Neural crest cell (in vitro differentiated cells): ENCODE measurements around the gene ACTG1. TPM values are rescaled to one million over a fixed set of nuclear protein-coding genes. Genes with fewer than 3 reads are reported as not detected.

Experiments used
- DNase-seq: peaks from one replicate; pipeline ENCODE4 v3.0.0; 2021; ENCODE audit warnings: low read depth, mixed read lengths, low spot score
- H3K27ac Mint-ChIP-seq: one replicate; pipeline ENCODE4 v1.8.0; 2021; ENCODE audit warnings: mild to moderate bottlenecking, mixed read lengths; ENCODE audit not compliant: unreplicated experiment
- H3K27me3 Mint-ChIP-seq: 2 replicates; pipeline ENCODE4 v1.8.0; 2021; ENCODE audit warnings: low read depth, mild to moderate bottlenecking, mixed read lengths
- H3K36me3 Mint-ChIP-seq: 2 replicates; pipeline ENCODE4 v1.8.0; 2021; ENCODE audit warnings: low read depth, mild to moderate bottlenecking, mixed read lengths
- H3K4me1 Mint-ChIP-seq: 2 replicates; pipeline ENCODE4 v1.8.0; 2021; ENCODE audit warnings: mixed read lengths
- H3K4me3 Mint-ChIP-seq: one replicate; pipeline ENCODE4 v1.8.0; 2021; ENCODE audit warnings: mild to moderate bottlenecking, mixed read lengths
- H3K9me3 Mint-ChIP-seq: 2 replicates; pipeline ENCODE4 v1.8.0; 2021; ENCODE audit warnings: mixed read lengths
- CTCF ChIP-seq: fragments of 200-600 bp; sonication (generic); conservative IDR thresholded peaks from 2 replicates; pipeline ENCODE4 v1.5.0; 2021; ENCODE audit warnings: antibody characterized with exemption, mild to moderate bottlenecking
- total RNA-seq: library from RNA; stranded (reverse); gene quantifications from 2 replicates; pipeline ENCODE4 v1.2.1, GENCODE V29; 2021

ACTG1 gene
- total RNA-seq, 1 donor from 2014 or later = 4,235 TPM

- Mint-ChIP-seq H3K36me3 (no peaks in the 10 kb centered on the region), H3K4me3 (peak overlapping the region; percentile 80), H3K27me3 (peaks cover 8% of the 10 kb centered on the region), H3K9me3 (peaks cover 3% of the 10 kb centered on the region), H3K4me1 (peaks cover 68% of the 10 kb centered on the region), H3K27ac (no peak overlapping the region)
- DNase-seq = no peak
- no peak for TF ChIP-seq CTCF
Measured at GRCh38 chr17:81480140-81481072, 32.2 kb downstream of the ACTG1 start.

- Mint-ChIP-seq H3K27me3 (peaks cover 8% of the 10 kb centered on the region), H3K4me1 (peaks cover 75% of the 10 kb centered on the region), H3K36me3 (no peaks in the 10 kb centered on the region), H3K27ac (no peak overlapping the region), H3K4me3 (peak overlapping the region; percentile 80), H3K9me3 (peaks cover 3% of the 10 kb centered on the region)
- no peak for TF ChIP-seq CTCF
- no peak for DNase-seq
Measured at GRCh38 chr17:81479175-81480071, 33.2 kb downstream of the ACTG1 start.

GRCh38 chr17:81478119-81478518 is 34.5 kb downstream of the ACTG1 start:
- no peak for TF ChIP-seq CTCF
- Mint-ChIP-seq H3K27ac (no peak overlapping the region), H3K4me3 (peak overlapping the region; percentile 56), H3K27me3 (peaks cover 10% of the 10 kb centered on the region), H3K4me1 (peaks cover 75% of the 10 kb centered on the region), H3K9me3 (peaks cover 3% of the 10 kb centered on the region), H3K36me3 (no peaks in the 10 kb centered on the region)
- DNase-seq = no peak

DNA sequence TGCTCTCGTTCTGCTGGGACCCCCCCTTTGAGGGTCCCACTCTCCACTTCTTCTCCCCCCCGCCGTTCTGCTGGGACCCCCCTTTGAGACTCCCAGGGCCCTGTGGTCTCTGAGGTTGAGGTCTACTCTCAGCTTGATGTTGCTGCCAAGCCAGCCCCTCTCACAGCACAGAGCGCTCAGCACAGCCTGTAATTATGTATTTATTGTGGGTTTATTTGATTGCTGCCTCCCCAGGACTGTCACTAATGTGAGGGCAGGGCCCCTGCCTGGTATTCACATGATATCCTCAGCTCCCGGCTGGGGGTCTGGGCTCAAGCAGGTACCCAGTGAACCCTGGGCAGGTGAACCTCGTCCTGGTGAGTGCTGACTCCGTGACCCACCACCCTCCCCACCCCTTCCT is 35.4 kb downstream of the ACTG1 start:
- H3K27ac Mint-ChIP-seq = peak overlapping the region; percentile 21
- H3K4me3 Mint-ChIP-seq = peak overlapping the region; percentile 11
- no peak for DNase-seq
- peaks cover 10% of the 10 kb centered on the region for H3K27me3 Mint-ChIP-seq
- H3K36me3 Mint-ChIP-seq = no peaks in the 10 kb centered on the region
- no peak for TF ChIP-seq CTCF
- H3K4me1 Mint-ChIP-seq = peaks cover 65% of the 10 kb centered on the region
- peaks cover 3% of the 10 kb centered on the region for H3K9me3 Mint-ChIP-seq

- no peak overlapping the region for H3K27ac Mint-ChIP-seq
- H3K36me3 Mint-ChIP-seq = no peaks in the 10 kb centered on the region
- peaks cover 3% of the 10 kb centered on the region for H3K9me3 Mint-ChIP-seq
- no peak for DNase-seq
- no peak for TF ChIP-seq CTCF
- peaks cover 10% of the 10 kb centered on the region for H3K27me3 Mint-ChIP-seq
- peak overlapping the region; percentile 11 for H3K4me3 Mint-ChIP-seq
- H3K4me1 Mint-ChIP-seq = peaks cover 60% of the 10 kb centered on the region
Measured at GRCh38 chr17:81476635-81477034, 36.0 kb downstream of the ACTG1 start.
